ENCODE results near the gene OR52E1.

GRCh38 chr11:5046754-5047330 is 22.5 kb upstream of the OR52E1 start:
- TF ChIP-seq SPI1 (IDR thresholded peaks at IDR 0.05; ENCODE audit: low read depth, low read length): no peak
- no peak for TF ChIP-seq POLR2A (IDR thresholded peaks at IDR 0.05; ENCODE audit: low read depth, low read length)
- TF ChIP-seq PAX5 (IDR thresholded peaks at IDR 0.05; ENCODE audit: insufficient read depth, low read length, severe bottlenecking): no peak
- no peak for TF ChIP-seq POLR2AphosphoS5 (IDR thresholded peaks at IDR 0.05; ENCODE audit: low read depth, low read length)
